ENCODE measurements around the gene APEX2. TPM values are rescaled to one million over a fixed set of nuclear protein-coding genes. Genes with fewer than 3 reads are reported as not detected.
A peak's percentile ranks its signal among the peaks of the same experiment; 100 is the strongest.
"Not testable (repeated sequence)": the region's sequence is repeated elsewhere in the genome, so short reads cannot be mapped to it uniquely, and the experiment has no call there.

Gene APEX2
- polyA plus RNA-seq, 4 donors, result 17.2 to 18.8 (median 18.0) TPM

DNA sequence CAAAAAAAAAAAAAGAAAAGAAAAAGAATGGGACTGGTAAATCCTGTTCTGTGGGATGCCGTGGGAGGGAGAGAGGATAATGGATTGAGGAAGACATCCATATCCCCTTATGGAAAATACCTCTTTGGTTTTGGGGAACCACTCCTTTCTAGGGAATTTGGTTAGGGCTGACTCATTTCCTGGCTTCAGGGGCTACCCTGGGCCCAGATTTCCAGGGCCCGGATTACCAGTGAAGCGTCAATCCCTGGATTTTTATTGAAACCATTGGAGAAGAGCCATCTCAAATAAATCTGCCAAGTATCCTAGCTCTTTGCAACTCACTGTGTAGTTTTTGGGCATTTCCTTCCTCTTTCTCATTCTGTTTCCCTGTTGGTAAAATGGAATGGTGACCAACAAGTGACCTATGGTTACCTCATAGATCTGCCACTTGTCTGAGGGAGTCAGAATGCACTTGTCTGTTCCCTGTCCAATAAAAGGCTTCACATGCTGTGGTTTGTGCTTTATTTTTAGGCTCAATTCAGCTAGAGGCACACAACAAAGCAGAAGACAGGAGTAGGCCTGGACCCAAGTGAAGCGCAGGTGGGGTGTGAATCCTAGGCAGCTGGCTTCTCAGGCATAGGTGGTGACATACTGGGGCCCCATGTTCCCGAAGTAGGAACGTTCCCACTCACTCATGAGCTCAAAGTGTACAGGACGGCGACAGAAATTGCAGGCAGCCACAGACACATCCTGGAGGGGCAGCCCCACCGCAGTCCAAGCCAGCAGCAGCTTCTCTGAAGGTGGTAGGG is 8.6 kb downstream of the APEX2 start:
- DNase-seq (ENCODE audit: low read depth in 4 of 4, low spot score in 3 of 4), result no peak

- no peak for DNase-seq (ENCODE audit: low read depth in 4 of 4, low spot score in 3 of 4)
Measured at GRCh38 chrX:55011294-55011693, 11.1 kb downstream of the APEX2 start.

- DNase-seq (ENCODE audit: low read depth in 4 of 4, low spot score in 3 of 4), result no peak
Measured at GRCh38 chrX:55014897-55015299, 14.7 kb downstream of the APEX2 start.

GRCh38 chrX:55026143-55026542 is 26.0 kb downstream of the APEX2 start:
- no peak for DNase-seq (ENCODE audit: low read depth in 4 of 4, low spot score in 3 of 4)

GRCh38 chrX:55026840-55027239 is 26.7 kb downstream of the APEX2 start:
- no peak for DNase-seq (ENCODE audit: low read depth in 4 of 4, low spot score in 3 of 4)

DNA sequence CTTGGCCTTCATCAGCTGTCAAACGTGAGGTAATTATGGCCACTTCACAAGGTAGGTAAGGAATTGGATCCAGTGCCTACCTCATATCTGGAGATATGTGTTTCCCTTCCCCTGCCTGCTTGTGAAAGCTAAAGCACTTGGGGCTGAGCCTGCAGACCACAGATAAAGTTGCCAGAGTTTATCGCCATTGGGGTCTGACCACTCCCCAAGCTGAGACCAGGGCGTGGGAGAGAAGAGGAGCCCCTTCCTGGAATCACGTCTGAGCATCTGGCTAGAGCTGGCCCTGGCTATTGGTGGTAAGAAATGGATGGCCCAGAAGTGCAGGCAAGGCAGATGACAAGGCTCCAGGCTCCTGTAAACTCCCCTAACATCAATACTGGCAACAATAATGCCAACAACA is 27.9 kb downstream of the APEX2 start:
- no peak for DNase-seq (ENCODE audit: low read depth in 4 of 4, low spot score in 3 of 4)

DNA sequence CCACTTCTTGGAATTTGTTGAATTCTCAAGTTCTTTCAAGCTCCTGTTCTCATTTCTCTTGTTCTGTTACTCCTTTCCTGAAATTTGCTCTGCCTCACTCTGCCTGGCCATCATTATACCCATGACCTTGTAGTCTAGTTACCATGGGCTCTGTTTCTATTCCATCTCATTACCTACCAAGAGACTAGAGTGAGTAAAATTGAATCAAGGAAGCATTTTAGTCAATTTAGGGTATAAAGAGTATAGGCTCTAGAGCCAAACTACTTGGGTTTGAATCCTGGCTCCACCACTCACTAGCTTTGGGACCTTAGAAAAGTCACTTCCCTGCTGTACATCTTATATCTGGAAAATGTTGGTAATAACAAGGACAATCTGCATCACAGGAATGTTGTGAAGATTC is 28.4 kb downstream of the APEX2 start:
- no peak for DNase-seq (ENCODE audit: low read depth in 4 of 4, low spot score in 3 of 4)

- no peak for DNase-seq (ENCODE audit: low read depth in 4 of 4, low spot score in 3 of 4)
Measured at GRCh38 chrX:55029291-55029690, 29.1 kb downstream of the APEX2 start.

DNA sequence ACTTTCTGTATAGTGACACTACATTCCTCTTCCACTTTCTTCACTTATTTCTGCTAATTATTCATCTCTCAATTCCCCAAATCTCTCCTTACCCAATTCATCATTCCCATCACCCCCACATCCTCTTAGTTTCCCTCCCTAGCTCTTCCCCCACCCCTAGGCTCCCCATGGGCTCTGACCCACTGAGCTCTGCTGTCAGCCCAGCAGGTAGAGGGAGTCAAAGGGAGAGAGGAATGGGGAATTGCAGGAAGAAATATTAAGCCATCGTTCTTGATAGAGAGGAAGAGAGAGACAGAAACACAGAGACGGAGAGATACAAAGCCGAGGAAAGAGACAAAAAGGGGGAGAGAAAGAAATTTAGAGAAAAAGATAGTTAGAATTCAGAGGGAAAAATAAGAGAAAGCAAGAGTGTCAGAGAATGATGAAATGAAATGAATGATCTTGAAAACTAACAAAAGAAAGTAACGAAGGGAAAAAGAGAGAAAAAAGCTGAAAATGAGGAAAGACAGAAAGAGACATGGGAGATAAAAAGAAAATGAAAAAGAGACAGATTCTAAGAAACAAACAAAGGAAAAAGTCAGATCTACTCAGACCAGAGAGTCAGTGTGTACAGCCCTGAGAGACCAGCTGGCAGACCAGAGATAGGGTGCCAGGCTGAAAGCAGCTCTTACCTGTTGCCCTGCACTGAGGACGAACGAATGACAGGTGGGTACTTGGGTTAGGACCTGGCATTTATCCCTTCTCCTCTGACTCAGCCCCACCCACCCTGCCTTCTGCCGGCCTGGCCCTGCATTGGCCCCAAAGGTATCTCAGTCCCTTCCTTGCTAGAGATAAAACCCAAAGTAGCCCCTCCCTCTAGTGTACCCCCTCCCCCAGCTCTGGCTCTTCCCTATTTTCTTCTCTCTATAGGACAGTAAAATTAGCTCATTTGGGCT is 30.4 kb downstream of the APEX2 start, which contains the start of gene ALAS2:
Gene ALAS2 (minus strand): TSS at position 707 of the 935 bp plus-strand sequence. CDS start 4,977 bp downstream, outside the sequence.
- DNase-seq (ENCODE audit: low read depth in 4 of 4, low spot score in 3 of 4), result no peak

- DNase-seq (ENCODE audit: low read depth in 4 of 4, low spot score in 3 of 4), result no peak
Measured at GRCh38 chrX:55033429-55033828, 33.3 kb downstream of the APEX2 start.

DNA sequence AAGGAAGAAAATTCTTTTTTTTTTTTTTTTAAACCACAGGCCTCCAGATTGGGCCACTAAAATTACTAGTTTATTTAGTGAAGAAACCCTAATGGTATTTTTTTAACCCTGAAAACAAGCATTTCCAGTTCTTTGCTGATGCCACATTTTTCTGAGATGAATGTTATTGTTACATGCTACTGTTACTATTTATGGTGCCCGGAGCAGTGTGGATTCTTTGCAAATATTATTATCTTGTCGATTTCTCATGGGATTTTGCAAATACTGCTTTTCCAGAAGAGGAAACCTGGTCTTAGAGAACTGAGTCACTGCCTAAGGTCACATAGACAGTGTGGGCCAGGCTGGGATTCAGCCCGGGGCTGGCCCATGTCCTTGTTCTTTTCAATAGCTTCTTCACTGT is 39.3 kb downstream of the APEX2 start:
- DNase-seq (ENCODE audit: low read depth in 4 of 4, low spot score in 3 of 4), result no peak

DNA sequence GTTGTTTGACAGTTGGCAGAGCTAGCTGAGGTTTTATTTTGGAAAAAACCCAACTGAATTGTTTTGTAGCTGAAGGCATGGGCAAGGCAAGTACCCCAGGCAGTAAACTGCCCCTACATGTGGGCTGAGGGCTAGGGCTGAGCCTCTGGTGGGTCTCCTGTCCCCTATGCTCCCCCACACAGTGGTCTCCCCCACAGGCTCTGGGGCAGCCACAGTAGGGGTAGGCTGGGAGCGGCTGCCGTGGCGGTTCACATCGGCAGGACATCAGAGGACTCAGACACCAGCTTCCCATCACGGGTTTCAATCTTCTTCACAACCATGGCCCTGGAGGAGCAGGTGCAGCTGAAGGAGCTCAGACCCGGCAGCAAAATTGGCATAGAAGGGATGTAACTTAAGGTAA is 41.4 kb downstream of the APEX2 start:
- no peak for DNase-seq (ENCODE audit: low read depth in 4 of 4, low spot score in 3 of 4)

GRCh38 chrX:55050599-55050998 is 50.4 kb downstream of the APEX2 start:
- DNase-seq (ENCODE audit: low read depth in 4 of 4, low spot score in 3 of 4), result not testable (repeated sequence)

- no peak for DNase-seq (ENCODE audit: low read depth in 4 of 4, low spot score in 3 of 4)
Measured at GRCh38 chrX:55056820-55057674, 56.9 kb downstream of the APEX2 start.

GRCh38 chrX:55057675-55058249 is 57.6 kb downstream of the APEX2 start:
- DNase-seq (ENCODE audit: low read depth in 4 of 4, low spot score in 3 of 4), result peak in 2 of 4 donors; percentile 12 to 16

Other genes starting within 250 kb of the APEX2 start
- gene ITIH6, start 202.1 kb upstream of the APEX2 start, polyA plus RNA-seq (ENCODE audit: insufficient read length in 4 of 4), result under 1 TPM; 0.04 to 0.19 (median 0.06) TPM
- 100 to 1,000 TPM; 650 to 710 (median 697) TPM for gene MAGED2, start 192.6 kb upstream of the APEX2 start, polyA plus RNA-seq (ENCODE audit: insufficient read length in 4 of 4)
- 100 to 1,000 TPM in 3 of 4 donors, 10 to 100 TPM in 1; 98.6 to 111 (median 104) TPM for gene TRO, start 79.5 kb upstream of the APEX2 start, polyA plus RNA-seq (ENCODE audit: insufficient read length in 4 of 4)
- under 1 TPM; 0.41 to 0.58 (median 0.48) TPM for gene PFKFB1, start 6.2 kb upstream of the APEX2 start, polyA plus RNA-seq (ENCODE audit: insufficient read length in 4 of 4)
- 10 to 100 TPM in 3 of 4 donors, 1 to 10 TPM in 1; 9.6 to 20.3 (median 15.4) TPM for gene ALAS2, start 30.6 kb downstream of the APEX2 start, polyA plus RNA-seq (ENCODE audit: insufficient read length in 4 of 4)
- gene PAGE2B, start 74.7 kb downstream of the APEX2 start, polyA plus RNA-seq (ENCODE audit: insufficient read length in 4 of 4), result not detected
- not detected for gene PAGE2, start 88.7 kb downstream of the APEX2 start, polyA plus RNA-seq (ENCODE audit: insufficient read length in 4 of 4)
- gene PAGE5, start 220.0 kb downstream of the APEX2 start, polyA plus RNA-seq (ENCODE audit: insufficient read length in 4 of 4), result not detected

Data from right renal pelvis (tissue), 4 donors.